ENCODE measurements around the gene DNAJC7. TPM values are rescaled to one million over a fixed set of nuclear protein-coding genes. Genes with fewer than 3 reads are reported as not detected.

DNAJC7 gene
- total and polyA plus RNA-seq, 9 of the 15 experiments (the other 6 are each of a cell fraction or from before 2014, with no cell fraction given), result 85.8 to 262 (median 157) TPM

DNA sequence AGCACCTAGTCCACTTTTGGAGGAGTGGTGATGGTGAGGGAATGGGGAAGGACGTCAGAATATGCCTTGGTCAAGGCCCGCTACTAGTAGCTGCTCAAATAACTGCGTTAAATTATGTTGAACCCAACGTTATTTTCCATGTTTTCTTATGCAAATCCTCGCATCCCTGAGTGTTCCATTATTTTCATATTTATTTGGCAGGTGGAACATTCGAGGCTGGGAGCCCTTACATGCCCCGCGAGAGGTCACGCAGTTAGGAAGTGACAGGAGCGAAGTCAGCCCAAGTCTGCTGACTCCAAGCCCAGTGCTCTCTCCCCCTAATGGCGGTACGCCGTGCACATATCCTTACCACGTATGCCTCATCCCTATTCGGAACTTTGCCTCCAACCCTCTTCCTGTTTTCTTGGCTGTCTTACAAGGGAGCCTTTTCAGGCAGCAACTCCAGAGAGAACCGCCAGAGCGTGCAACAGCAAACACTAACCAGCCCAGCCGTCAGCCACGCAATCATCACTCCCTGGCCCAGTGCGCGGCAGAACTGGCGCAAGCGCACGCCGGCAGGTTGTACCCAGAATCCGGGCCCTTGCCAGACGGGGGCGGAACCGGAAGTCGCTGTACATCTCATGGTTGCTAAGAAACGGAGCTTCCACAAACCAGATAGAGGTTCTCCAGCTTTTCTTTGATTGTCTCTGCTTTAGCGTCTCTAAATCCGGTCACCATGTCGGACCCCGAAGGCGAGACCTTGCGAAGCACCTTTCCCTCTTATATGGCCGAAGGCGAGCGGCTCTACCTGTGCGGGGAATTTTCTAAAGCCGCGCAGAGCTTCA, 87.0 kb downstream of the DNAJC7 start, which contains the start of gene ODAD4 (continued):
- TF ChIP-seq, protein P1, sequence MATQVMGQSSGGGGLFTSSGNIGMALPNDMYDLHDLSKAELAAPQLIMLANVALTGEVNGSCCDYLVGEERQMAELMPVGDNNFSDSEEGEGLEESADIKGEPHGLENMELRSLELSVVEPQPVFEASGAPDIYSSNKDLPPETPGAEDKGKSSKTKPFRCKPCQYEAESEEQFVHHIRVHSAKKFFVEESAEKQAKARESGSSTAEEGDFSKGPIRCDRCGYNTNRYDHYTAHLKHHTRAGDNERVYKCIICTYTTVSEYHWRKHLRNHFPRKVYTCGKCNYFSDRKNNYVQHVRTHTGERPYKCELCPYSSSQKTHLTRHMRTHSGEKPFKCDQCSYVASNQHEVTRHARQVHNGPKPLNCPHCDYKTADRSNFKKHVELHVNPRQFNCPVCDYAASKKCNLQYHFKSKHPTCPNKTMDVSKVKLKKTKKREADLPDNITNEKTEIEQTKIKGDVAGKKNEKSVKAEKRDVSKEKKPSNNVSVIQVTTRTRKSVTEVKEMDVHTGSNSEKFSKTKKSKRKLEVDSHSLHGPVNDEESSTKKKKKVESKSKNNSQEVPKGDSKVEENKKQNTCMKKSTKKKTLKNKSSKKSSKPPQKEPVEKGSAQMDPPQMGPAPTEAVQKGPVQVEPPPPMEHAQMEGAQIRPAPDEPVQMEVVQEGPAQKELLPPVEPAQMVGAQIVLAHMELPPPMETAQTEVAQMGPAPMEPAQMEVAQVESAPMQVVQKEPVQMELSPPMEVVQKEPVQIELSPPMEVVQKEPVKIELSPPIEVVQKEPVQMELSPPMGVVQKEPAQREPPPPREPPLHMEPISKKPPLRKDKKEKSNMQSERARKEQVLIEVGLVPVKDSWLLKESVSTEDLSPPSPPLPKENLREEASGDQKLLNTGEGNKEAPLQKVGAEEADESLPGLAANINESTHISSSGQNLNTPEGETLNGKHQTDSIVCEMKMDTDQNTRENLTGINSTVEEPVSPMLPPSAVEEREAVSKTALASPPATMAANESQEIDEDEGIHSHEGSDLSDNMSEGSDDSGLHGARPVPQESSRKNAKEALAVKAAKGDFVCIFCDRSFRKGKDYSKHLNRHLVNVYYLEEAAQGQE (IDR thresholded peaks at IDR 0.05; ENCODE audit: borderline replicate concordance), result peak; percentile 69
- TF ChIP-seq, protein P1 (CRISPR knock-in tag; IDR thresholded peaks at IDR 0.05; ENCODE audit: low read depth), result no peak
- TF ChIP-seq, protein P2, sequence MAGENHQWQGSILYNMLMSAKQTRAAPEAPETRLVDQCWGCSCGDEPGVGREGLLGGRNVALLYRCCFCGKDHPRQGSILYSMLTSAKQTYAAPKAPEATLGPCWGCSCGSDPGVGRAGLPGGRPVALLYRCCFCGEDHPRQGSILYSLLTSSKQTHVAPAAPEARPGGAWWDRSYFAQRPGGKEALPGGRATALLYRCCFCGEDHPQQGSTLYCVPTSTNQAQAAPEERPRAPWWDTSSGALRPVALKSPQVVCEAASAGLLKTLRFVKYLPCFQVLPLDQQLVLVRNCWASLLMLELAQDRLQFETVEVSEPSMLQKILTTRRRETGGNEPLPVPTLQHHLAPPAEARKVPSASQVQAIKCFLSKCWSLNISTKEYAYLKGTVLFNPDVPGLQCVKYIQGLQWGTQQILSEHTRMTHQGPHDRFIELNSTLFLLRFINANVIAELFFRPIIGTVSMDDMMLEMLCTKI (IDR thresholded peaks at IDR 0.05; ENCODE audit: partially characterized antibody), result no peak
- no peak for TF ChIP-seq ZNF347 (CRISPR knock-in tag; IDR thresholded peaks at IDR 0.05; ENCODE audit: low read depth)
- peak; percentile 80 to 88; a peak in 3 of 4 replicates for TF ChIP-seq FOXK2 (conservative IDR thresholded peaks at IDR 0.05 in 1 of 2, IDR thresholded peaks at IDR 0.05 in 1 of 2; ENCODE audit: low read depth in 2 of 2)
- TF ChIP-seq, protein P3, sequence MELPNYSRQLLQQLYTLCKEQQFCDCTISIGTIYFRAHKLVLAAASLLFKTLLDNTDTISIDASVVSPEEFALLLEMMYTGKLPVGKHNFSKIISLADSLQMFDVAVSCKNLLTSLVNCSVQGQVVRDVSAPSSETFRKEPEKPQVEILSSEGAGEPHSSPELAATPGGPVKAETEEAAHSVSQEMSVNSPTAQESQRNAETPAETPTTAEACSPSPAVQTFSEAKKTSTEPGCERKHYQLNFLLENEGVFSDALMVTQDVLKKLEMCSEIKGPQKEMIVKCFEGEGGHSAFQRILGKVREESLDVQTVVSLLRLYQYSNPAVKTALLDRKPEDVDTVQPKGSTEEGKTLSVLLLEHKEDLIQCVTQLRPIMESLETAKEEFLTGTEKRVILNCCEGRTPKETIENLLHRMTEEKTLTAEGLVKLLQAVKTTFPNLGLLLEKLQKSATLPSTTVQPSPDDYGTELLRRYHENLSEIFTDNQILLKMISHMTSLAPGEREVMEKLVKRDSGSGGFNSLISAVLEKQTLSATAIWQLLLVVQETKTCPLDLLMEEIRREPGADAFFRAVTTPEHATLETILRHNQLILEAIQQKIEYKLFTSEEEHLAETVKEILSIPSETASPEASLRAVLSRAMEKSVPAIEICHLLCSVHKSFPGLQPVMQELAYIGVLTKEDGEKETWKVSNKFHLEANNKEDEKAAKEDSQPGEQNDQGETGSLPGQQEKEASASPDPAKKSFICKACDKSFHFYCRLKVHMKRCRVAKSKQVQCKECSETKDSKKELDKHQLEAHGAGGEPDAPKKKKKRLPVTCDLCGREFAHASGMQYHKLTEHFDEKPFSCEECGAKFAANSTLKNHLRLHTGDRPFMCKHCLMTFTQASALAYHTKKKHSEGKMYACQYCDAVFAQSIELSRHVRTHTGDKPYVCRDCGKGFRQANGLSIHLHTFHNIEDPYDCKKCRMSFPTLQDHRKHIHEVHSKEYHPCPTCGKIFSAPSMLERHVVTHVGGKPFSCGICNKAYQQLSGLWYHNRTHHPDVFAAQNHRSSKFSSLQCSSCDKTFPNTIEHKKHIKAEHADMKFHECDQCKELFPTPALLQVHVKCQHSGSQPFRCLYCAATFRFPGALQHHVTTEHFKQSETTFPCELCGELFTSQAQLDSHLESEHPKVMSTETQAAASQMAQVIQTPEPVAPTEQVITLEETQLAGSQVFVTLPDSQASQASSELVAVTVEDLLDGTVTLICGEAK (IDR thresholded peaks at IDR 0.05), result peak; percentile 80
- TF ChIP-seq, protein P3 (CRISPR knock-in tag; IDR thresholded peaks at IDR 0.05), result no peak
- TF ChIP-seq MCM2 (IDR thresholded peaks at IDR 0.05; ENCODE audit: low read depth), result no peak
